Liver (tissue), 9 donors: ENCODE results near the gene CXCL17. TPM values are rescaled to one million over a fixed set of nuclear protein-coding genes. Genes with fewer than 3 reads are reported as not detected.

Source experiments
- DNase-seq: peaks from one replicate; pipeline ENCODE4 v3.0.0-alpha.2; 2017; ENCODE audit warnings: low spot score
- H3K27ac ChIP-seq, 2 donors: one replicate each; pipeline ENCODE4 v1.7.0; 2013; ENCODE audit warnings: inconsistent platforms in 2 of 2, low read length in 2 of 2, control low read depth in 1 of 2, low read depth in 1 of 2, mild to moderate bottlenecking in 1 of 2
- H3K27me3 ChIP-seq, 4 donors: one replicate each; pipeline versions ENCODE4 v1.6.1 to v1.7.0; 2013; ENCODE audit warnings: low read length in 3 of 4, inconsistent platforms in 1 of 4, mild to moderate bottlenecking in 1 of 4, moderate library complexity in 1 of 4; ENCODE audit not compliant: control insufficient read depth in 4 of 4, insufficient read depth in 4 of 4
- H3K36me3 ChIP-seq, 4 donors: one replicate each; pipeline versions ENCODE4 v1.6.1 to v1.7.0; 2013; ENCODE audit warnings: low read length in 3 of 4, mild to moderate bottlenecking in 3 of 4, low read depth in 1 of 4, moderate library complexity in 1 of 4; ENCODE audit not compliant: control insufficient read depth in 4 of 4, insufficient read depth in 3 of 4
- H3K4me1 ChIP-seq, 4 donors: one replicate each; pipeline versions ENCODE4 v1.6.1 to v1.7.0; 2013; ENCODE audit warnings: low read length in 3 of 4, mild to moderate bottlenecking in 3 of 4, moderate library complexity in 1 of 4; ENCODE audit not compliant: control insufficient read depth in 4 of 4, insufficient read depth in 4 of 4
- H3K4me3 ChIP-seq, 3 donors: one replicate each; pipeline versions ENCODE4 v1.6.1 to v1.7.0; 2013; ENCODE audit warnings: low read length in 3 of 3, control low read depth in 1 of 3, low read depth in 1 of 3, mild to moderate bottlenecking in 1 of 3
- H3K9ac ChIP-seq, 2 donors: one replicate each; pipeline ENCODE4 v1.7.0; 2013; ENCODE audit warnings: low read length in 2 of 2, mild to moderate bottlenecking in 2 of 2, moderate library complexity in 2 of 2, control low read depth in 1 of 2, low read depth in 1 of 2
- H3K9me3 ChIP-seq, 4 donors: one replicate each; pipeline versions ENCODE4 v1.6.1 to v1.7.0; 2013; ENCODE audit warnings: low read length in 3 of 4; ENCODE audit not compliant: control insufficient read depth in 4 of 4
- ATF3 ChIP-seq: IDR thresholded peaks from 2 replicates; pipeline ENCODE4 v1.6.1; 2016; ENCODE audit warnings: antibody characterized with exemption
- CTCF ChIP-seq: fragments of 150-350 bp; IDR thresholded peaks from 2 replicates; pipeline ENCODE4 v1.5.1; 2017; ENCODE audit warnings: improper control_type of control experiment, low read depth, low read length; ENCODE audit not compliant: missing input control
- EGR1 ChIP-seq, 2 donors: IDR thresholded peaks; 2 replicates each; pipeline ENCODE4 v1.6.1; 2016 to 2018; ENCODE audit warnings: antibody characterized with exemption in 2 of 2, low read depth in 2 of 2
- FOXA1 ChIP-seq: IDR thresholded peaks from 2 replicates; pipeline ENCODE4 v1.6.1; 2016; ENCODE audit warnings: antibody characterized with exemption
- FOXA2 ChIP-seq: IDR thresholded peaks from 2 replicates; pipeline ENCODE4 v1.6.1; 2016; ENCODE audit warnings: antibody characterized with exemption
- GABPA ChIP-seq, 2 donors: IDR thresholded peaks in 1 of 2; conservative IDR thresholded peaks in 1 of 2; 2 replicates each; pipeline ENCODE4 v1.6.1; 2016; ENCODE audit warnings: antibody characterized with exemption in 2 of 2, mild to moderate bottlenecking in 1 of 2, moderate library complexity in 1 of 2
- HNF4A ChIP-seq, 2 donors: conservative IDR thresholded peaks; 2 replicates each; pipeline ENCODE4 v1.6.1; 2016; ENCODE audit warnings: antibody characterized with exemption in 2 of 2, mild to moderate bottlenecking in 2 of 2
- HNF4G ChIP-seq: IDR thresholded peaks from 2 replicates; pipeline ENCODE4 v1.6.1; 2016; ENCODE audit warnings: antibody characterized with exemption
- JUND ChIP-seq, 2 donors: IDR thresholded peaks; 2 replicates each; pipeline ENCODE4 v1.6.1; 2016; ENCODE audit warnings: antibody characterized with exemption in 2 of 2
- MAX ChIP-seq: IDR thresholded peaks from 2 replicates; pipeline ENCODE4 v1.6.1; 2016; ENCODE audit warnings: antibody characterized with exemption
- NR2F2 ChIP-seq: IDR thresholded peaks from 2 replicates; pipeline ENCODE4 v1.6.1; 2016; ENCODE audit warnings: antibody characterized with exemption
- REST ChIP-seq: IDR thresholded peaks from 2 replicates; pipeline ENCODE4 v1.6.1; 2016; ENCODE audit warnings: antibody characterized with exemption, mild to moderate bottlenecking
- RXRA ChIP-seq, 2 donors: IDR thresholded peaks; 2 replicates each; pipeline ENCODE4 v1.6.1; 2017 to 2018; ENCODE audit warnings: antibody characterized with exemption in 2 of 2, mild to moderate bottlenecking in 1 of 2
- SP1 ChIP-seq: IDR thresholded peaks from 2 replicates; pipeline ENCODE4 v1.6.1; 2018; ENCODE audit warnings: antibody characterized with exemption, mild to moderate bottlenecking
- TAF1 ChIP-seq: conservative IDR thresholded peaks from 2 replicates; pipeline ENCODE4 v1.6.1; 2016; ENCODE audit warnings: antibody characterized with exemption, mild to moderate bottlenecking
- YY1 ChIP-seq: IDR thresholded peaks from 2 replicates; pipeline ENCODE4 v1.6.1; 2016; ENCODE audit warnings: antibody characterized with exemption, mild to moderate bottlenecking
- ZBTB33 ChIP-seq: IDR thresholded peaks from 2 replicates; pipeline ENCODE4 v1.6.1; 2016; ENCODE audit warnings: antibody characterized with exemption
- WGBS: extraction: QIAGEN DNeasy Blood & Tissue Kit; methylation state at CpG from one replicate; pipeline ENCODE4 v1.1.7; 2013; 5-methylcytosine and 5-hydroxymethylcytosine counted together
- polyA plus RNA-seq, 2 donors: library from polyadenylated mRNA; stranded (reverse) in 1 of 2; unstranded in 1 of 2; fragments of 200-250 nt in 1 of 2; fragments of >200 nt in 1 of 2; fragmentation: Nextera tagmentation in 1 of 2; extraction: Ambion mirVana in 1 of 2; gene quantifications; one replicate each; pipeline versions ENCODE4 v1.2.1 to v1.2.3, GENCODE V29; 2013 to 2015
- total RNA-seq, 2 donors: library from RNA; depleted of rRNA; stranded (reverse); fragments of >200 nt; gene quantifications; one replicate each; pipeline ENCODE4 v1.2.3, GENCODE V29; 2014
- donor health status: healthy.
- donor health status: healthy.
- donor health status: healthy.
- donor health status: healthy.
- donor health status: healthy.

Gene CXCL17
- total and polyA plus RNA-seq, 4 donors, result 0.10 to 0.93 TPM; not detected in 2

- H3K9ac ChIP-seq, result no peak overlapping the region
These were observed 6.7 kb downstream of the CXCL17 start for GRCh38 chr19:42436006-42436405.

GRCh38 chr19:42435316-42435715, 7.4 kb downstream of the CXCL17 start:
- Histone ChIP-seq H3K27ac (no peak overlapping the region), H3K27me3 (no peaks in the 10 kb centered on the region), H3K4me1 (peaks cover 4 to 11% (median 5%) of the 10 kb centered on the region in 4 donors), H3K36me3 (no peaks in the 10 kb centered on the region), H3K4me3 (no peak overlapping the region), H3K9me3 (no peaks in the 10 kb centered on the region), H3K9ac (no peak overlapping the region)
- WGBS, result 95% methylated on average over 6 of the region's 6 CpGs
- no peak for DNase-seq
- TF ChIP-seq GABPA (IDR thresholded peaks at IDR 0.05 in 1 of 2, conservative IDR thresholded peaks at IDR 0.05 in 1 of 2), result no peak
- no peak for TF ChIP-seq RXRA (IDR thresholded peaks at IDR 0.05)
- TF ChIP-seq ZBTB33, result no peak
- TF ChIP-seq EGR1 (IDR thresholded peaks at IDR 0.05; ENCODE audit: low read depth in 2 of 2), result no peak
- no peak for TF ChIP-seq YY1
- TF ChIP-seq HNF4G, result no peak
- no peak for TF ChIP-seq NR2F2
- TF ChIP-seq MAX, result no peak
- TF ChIP-seq FOXA2, result no peak
- no peak for TF ChIP-seq REST
- no peak for TF ChIP-seq JUND (IDR thresholded peaks at IDR 0.05)
- no peak for TF ChIP-seq ATF3
- TF ChIP-seq FOXA1, result no peak
- no peak for TF ChIP-seq TAF1
- TF ChIP-seq CTCF, result no peak
- TF ChIP-seq SP1, result no peak
- no peak for TF ChIP-seq HNF4A (conservative IDR thresholded peaks at IDR 0.05)

More at GRCh38 chr19:42436006-42436405, 6.7 kb downstream of the CXCL17 start:
- TF ChIP-seq REST (no peak), NR2F2 (peak; percentile 24), FOXA2 (no peak), TAF1 (no peak)
- no peak overlapping the region for H3K27ac ChIP-seq
- H3K4me1 ChIP-seq, result peaks cover 7 to 17% (median 11%) of the 10 kb centered on the region in 4 donors
- H3K36me3 ChIP-seq, result no peaks in the 10 kb centered on the region
- WGBS, result 74% methylated on average over 3 of the region's 3 CpGs
- no peak overlapping the region for H3K4me3 ChIP-seq
- DNase-seq, result no peak
- no peaks in the 10 kb centered on the region for H3K27me3 ChIP-seq
- H3K9me3 ChIP-seq, result no peaks in the 10 kb centered on the region
